ENCODE results near the gene CNOT9. TPM values are rescaled to one million over a fixed set of nuclear protein-coding genes. Genes with fewer than 3 reads are reported as not detected.

The CNOT9 gene
- total and polyA plus RNA-seq, 2 of the 13 experiments (the other 11 are each of a cell fraction or from before 2014, with no cell fraction given) = 82.6 to 92.4 TPM

GRCh38 chr2:218615868-218616315 lies 47.3 kb downstream of the CNOT9 start (continued):
- 0 out of 2 replicates have a peak, but pooled peaks have one; percentile 21 for TF ChIP-seq ARID5B (CRISPR knock-in tag; IDR thresholded peaks at IDR 0.05)
- no peak for TF ChIP-seq ISL2 (CRISPR knock-in tag; IDR thresholded peaks at IDR 0.05)
- no peak for TF ChIP-seq RARA (CRISPR knock-in tag; IDR thresholded peaks at IDR 0.05)
- TF ChIP-seq ZNF280B (CRISPR knock-in tag; IDR thresholded peaks at IDR 0.05; ENCODE audit: borderline replicate concordance) = 0 out of 2 replicates have a peak, but pooled peaks have one; percentile 80
- TF ChIP-seq ZNF598 (CRISPR knock-in tag; IDR thresholded peaks at IDR 0.05; ENCODE audit: borderline replicate concordance) = peak; percentile 41; the same call in 1 of the 2 replicates
- no peak for TF ChIP-seq SP5 (CRISPR knock-in tag; IDR thresholded peaks at IDR 0.05; ENCODE audit: borderline replicate concordance, low read depth)
- TF ChIP-seq GATAD2A (CRISPR knock-in tag; IDR thresholded peaks at IDR 0.05) = 0 out of 2 replicates have a peak, but pooled peaks have one; percentile 15
- no peak for TF ChIP-seq ATF2 (CRISPR knock-in tag; IDR thresholded peaks at IDR 0.05)
- no peak for TF ChIP-seq LRRFIP1 (CRISPR knock-in tag; conservative IDR thresholded peaks at IDR 0.05)
- TF ChIP-seq ZNF891 (CRISPR knock-in tag; IDR thresholded peaks at IDR 0.05) = peak; percentile 61; the same call in 1 of the 2 replicates
- TF ChIP-seq ZNF691 (CRISPR knock-in tag; IDR thresholded peaks at IDR 0.05; ENCODE audit: borderline replicate concordance, low read depth) = no peak
- TF ChIP-seq ZSCAN25 (CRISPR knock-in tag; IDR thresholded peaks at IDR 0.05) = no peak
- TF ChIP-seq ETV6 (CRISPR knock-in tag; conservative IDR thresholded peaks at IDR 0.05) = no peak
- TF ChIP-seq PLSCR1 (CRISPR knock-in tag; IDR thresholded peaks at IDR 0.05; ENCODE audit: borderline replicate concordance) = no peak
- no peak for TF ChIP-seq SOX13 (IDR thresholded peaks at IDR 0.05)
- no peak for TF ChIP-seq SOX13 (CRISPR knock-in tag; conservative IDR thresholded peaks at IDR 0.05 in 1 of 2, IDR thresholded peaks at IDR 0.05 in 1 of 2)
- no peak for TF ChIP-seq DMAP1 (CRISPR knock-in tag; IDR thresholded peaks at IDR 0.05)
- no peak for TF ChIP-seq MBD4 (IDR thresholded peaks at IDR 0.05; ENCODE audit: borderline replicate concordance, low read length)
- TF ChIP-seq HNF4A (CRISPR knock-in tag; IDR thresholded peaks at IDR 0.05) = peak; percentile 74
- no peak for TF ChIP-seq MTF1 (CRISPR knock-in tag; IDR thresholded peaks at IDR 0.05)

Measured in HepG2 (cell line).